TTC549 (cell line): ENCODE measurements around the gene DYNC1H1.
"Not testable (repeated sequence)": the region's sequence is repeated elsewhere in the genome, so short reads cannot be mapped to it uniquely, and the experiment has no call there.

Source experiments
- FAIRE-seq: peaks from 2 replicates; lab custom pipeline; 2012; peaks lifted over from hg19 to GRCh38; lab: Jason Lieb, UNC

The DYNC1H1 gene

DNA sequence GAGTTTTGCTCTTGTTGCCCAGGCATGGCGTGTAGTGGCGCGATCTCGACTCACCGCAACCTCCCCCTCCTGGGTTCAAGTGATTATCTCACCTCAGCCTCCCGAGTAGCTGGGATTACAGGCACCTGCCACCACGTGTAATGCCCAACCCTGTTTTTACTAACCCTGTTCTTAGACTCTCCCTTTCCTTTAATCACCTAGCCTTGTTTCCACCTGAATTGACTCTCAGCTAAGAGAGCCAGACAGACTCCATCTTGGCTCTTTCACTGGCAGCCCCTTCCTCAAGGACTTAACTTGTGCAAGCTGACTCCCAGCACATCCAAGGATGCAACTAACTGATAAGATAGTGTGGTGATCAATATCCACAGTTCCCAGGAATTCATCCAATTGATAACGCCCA, 100.2 kb downstream of the DYNC1H1 start:
- FAIRE-seq, result not testable (repeated sequence)

DNA sequence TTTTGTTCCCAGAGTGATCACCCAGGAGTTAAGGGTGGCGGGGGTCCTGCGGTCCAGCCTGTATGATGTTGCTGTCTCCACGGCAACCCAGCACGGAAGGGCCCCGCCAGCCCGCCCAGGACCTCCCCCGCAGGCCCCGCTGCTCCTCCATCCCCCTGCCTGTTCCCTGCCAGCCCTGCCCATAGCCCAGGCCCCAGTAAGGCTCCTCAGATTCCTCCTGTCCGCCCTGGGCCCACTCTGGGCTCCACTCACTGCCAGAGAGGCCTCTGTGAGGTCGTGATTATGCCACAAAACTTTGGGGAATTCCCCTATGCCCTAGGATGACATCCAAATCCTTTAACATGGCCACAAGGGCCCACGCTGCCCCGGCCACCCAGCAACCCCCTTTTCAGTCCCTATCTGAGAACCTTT, 101.7 kb downstream of the DYNC1H1 start:
- FAIRE-seq, result no peak

DNA sequence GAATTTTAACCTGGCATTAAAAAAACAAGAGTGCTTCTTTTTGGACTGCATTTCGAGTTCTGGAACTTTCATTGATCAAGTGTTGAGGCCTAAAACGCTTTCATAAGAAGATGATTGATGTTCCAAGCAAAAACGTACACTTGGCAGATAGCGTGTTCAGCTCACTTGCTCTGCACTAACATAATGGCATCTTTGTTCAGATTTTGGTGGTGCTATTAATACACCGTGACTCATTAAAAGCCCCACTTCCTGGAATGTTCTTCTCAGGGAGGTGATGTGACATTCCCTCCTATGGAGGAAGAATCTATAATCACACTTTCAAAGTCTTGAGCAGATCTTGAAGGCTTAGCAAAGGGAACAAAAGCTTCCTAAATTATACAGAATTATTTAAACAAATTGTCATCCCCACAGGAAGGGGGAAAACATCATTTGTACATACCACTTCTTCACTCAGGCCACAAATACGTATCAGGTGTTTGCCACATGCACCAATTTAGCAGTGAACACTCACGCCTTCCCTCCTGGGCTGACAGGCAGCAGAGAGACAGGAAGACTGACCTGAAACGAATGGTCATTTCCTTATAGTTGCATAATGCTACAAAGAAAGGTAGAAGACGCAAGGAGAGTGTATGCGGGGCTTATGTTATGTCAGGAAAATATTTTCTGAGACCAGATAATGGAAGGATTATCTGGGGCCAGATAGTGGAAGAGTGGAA, 107.1 kb downstream of the DYNC1H1 start:
- FAIRE-seq, result no peak

DNA sequence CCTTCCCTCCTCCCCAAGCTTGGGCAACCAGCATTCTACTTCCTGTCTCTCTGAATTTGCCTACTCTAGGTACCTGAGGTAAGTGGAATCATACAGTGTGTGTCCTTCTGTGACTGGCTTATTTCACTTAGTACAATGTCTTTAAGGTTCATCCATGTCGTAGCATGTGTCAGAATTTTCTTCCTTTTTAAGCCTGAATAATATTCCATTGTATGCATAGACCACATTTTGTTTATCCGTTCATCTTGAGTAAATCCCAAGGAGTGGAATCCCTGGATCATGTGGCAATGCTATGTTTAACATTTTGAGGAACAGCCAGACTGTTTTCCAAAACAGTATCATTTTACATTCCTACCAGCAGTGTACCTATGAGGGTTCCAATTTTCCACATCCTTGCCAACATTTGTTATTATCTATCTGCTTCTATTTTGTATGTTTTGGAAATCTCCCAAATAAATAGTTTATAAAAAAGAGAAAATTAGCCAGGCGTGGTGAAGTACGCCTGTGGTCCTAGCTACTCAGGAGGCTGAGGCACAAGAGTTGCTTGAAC, 110.1 kb downstream of the DYNC1H1 start:
- FAIRE-seq, result no peak

DNA sequence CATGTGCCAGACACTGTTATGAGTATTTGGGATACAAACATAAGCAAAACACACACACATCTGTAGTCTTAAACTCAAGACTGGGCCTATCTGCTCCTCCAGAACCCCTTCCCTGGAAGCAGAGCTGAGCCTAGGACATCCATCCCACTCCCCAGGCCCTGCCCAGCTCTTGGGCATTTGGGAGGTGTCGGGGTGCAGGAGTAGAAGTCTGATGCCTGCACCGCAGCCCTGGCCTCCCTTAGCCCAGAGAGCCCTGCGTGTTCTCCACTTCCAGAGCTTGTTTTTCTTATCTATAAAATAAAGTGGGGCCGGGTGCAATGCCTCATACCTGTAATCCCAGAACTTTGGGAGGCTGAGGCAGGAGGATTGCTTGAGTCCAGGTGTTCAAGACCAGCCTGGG, 110.8 kb downstream of the DYNC1H1 start:
- FAIRE-seq, result no peak

DNA sequence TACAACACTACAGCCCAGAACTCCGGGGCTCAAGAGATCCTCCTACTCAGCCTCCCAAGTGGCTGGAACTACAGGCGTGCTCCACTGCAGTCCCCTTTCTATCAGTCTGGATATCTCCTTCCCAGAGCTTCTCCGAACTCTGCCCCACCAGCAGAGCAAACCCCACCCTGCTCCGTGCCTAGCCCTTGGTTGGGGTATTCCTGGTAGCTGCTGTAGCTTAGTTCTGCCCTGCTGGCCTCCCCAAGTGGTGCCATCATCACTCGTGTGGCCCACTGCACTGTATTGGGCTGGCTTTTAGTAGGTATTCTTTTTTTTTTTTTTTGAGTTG, 113.0 kb downstream of the DYNC1H1 start:
- no peak for FAIRE-seq

DNA sequence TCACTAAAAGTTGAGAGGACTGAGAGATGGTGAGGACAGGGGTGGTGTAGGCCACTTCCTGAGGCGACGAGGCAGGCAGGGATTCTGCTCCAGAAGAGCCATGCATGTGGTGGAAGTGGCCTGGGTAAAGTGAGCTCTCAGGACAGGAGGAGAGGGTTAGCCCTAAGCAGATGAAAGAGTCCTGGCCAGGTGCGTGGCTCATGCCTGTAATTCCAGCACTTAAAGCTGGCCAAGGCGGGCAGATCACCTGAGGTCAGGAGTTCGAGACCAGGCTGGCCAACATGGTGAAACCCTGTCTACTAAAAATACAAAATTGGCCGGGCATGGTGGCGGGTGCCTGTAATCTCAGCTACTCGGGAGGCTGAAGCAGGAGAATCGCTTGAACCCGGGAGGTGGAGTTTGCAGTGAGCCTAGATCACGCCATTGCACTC, 114.0 kb downstream of the DYNC1H1 start:
- not testable (repeated sequence) for FAIRE-seq

DNA sequence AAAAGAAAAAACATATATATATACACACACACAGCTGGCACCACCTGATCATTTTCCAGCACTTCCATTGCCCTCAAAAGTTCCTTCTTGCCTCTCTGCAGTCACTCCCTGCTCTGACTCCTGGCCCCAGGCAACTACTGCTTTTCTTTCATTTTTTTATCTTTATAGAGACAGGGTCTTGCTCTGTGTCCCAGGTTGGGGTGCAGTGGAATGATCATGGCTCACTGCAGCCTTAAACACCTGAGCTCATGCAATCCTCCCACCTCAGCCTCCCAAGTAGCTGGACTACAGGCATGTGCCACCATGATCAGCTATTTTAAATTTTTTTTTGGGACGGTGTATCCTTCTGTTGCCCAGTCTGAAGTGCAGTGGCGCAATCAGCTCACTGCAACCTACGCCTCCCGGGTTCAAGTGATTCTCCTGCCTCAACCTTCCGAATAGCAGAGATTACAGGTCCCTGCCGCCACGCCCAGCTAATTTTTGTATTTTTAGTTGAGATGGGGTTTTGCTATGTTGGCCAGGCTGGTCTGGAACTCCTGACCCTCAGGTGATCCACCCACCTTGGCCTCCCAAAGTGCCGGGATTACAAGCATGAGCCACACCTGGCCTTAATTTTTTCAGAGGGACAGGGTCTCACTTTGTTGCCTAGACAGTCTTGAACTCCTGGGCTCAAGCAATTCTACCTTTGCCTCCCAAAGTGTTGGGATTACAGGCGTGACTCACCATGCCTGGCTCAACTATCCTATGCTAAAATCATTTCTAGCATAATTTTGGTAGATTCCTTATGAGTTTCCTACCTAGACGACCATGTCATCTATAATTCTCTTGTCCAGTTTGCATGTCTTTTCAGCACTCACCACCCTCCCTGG, 114.7 kb downstream of the DYNC1H1 start:
- FAIRE-seq, result no peak

DNA sequence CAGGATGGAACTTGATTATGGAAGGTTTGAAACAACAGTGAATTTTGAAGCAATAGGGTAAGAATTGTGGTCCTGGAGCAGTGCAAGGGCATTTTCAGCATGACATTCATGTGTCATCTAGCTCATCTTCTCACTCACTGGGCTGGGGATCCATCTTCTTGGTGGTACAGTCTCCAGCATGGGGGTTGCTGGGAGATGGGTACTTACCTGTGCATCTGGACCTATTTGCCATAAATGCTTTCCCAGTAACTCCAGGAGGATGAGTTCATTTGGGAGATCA, 115.3 kb downstream of the DYNC1H1 start:
- FAIRE-seq, result no peak

DNA sequence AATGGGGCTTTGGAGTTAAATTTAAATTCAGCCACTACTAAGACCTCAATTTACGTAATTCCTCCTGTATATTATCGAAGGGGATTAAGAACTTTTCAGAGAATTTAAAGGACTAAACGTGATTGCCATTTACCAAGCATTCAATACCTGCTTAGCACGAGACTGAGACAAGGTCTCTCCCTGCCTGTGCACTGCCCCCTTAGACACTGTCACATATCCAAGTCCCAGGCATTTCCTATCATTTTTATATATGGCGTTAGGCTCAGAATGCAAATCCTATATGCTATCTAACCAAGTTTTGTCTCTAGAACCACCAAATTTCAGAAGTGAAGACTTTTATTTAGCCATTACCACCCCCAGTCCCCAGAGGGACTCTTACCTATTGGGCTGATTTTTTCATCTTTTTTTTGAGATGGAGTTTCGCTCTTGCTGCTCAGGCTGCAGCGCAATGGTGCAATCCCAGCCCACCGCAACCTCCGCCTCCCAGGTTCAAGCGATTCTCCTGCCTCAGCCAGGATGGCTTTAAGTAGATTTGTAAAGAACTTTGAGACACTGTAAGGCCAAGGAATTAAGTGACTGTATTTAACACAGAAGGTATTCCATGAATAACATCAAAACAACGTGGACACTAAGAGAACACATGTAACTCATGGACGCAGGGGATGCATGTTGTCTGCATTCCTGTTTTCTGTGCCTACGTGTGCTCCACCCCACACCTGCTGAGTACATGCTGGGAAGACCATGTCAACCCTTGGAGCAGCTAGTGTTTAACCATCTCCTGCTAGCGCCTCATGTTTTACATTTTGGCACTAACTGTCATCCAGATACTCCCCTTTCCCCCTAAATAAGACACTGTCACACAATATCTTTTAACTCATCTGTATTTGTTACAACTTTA, 116.1 kb downstream of the DYNC1H1 start:
- no peak for FAIRE-seq

DNA sequence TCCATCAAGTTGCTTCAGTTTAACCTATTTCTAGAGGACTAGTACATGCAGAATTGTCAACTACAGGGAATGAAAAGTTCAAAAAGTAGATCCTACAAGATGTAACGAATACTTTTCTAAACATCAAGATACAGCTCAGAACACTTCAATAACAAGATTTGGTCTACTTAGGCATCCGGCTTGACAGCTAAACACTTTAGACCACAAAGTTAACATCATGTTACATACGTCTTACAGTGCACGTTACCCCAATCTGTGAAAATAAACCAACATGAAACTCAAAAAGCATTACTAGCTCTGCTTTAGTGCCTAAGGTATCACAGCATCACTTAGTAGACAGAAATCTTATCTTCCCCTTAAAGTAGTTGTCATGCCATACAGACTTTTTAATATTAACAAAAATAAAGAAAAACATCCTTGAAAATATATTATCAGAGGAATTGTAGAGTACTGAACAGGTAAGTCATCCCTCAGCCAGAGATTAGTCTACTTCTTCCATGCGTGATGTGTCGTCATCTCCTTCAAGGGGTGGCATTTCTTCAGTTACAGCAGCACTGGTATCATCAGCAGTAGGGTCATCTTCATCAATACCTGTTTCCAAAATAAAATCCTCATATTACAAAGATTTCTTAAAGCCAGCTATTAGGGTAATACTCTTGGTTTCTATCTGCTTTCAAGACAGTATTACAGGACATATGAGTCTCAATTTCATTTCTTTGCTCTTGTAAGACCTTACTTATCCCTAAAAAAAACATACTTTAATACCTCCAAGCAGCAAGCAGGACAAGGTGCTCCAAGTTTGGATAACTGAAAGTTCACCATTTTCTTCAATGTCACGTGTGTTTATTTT, 117.1 kb downstream of the DYNC1H1 start:
- FAIRE-seq, result no peak

DNA sequence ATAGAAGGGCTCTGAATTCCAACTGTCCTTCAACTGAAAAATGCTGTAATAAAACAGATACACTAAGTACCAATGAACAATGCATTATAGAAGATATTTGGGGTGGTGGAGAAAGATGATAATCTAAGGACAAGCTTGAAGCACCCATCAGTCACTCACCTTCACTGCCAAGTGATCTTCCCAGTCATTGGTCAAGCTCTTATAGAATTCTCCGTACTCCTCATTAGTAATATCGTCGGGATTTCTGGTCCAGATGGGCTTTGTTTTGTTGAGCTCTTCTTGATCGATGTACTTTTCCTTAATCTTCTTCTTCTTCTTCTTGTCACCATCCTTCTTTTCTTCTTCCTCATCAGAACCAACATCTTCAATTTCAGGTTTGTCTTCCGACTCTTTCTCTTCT, 120.1 kb downstream of the DYNC1H1 start:
- not testable (repeated sequence) for FAIRE-seq

DNA sequence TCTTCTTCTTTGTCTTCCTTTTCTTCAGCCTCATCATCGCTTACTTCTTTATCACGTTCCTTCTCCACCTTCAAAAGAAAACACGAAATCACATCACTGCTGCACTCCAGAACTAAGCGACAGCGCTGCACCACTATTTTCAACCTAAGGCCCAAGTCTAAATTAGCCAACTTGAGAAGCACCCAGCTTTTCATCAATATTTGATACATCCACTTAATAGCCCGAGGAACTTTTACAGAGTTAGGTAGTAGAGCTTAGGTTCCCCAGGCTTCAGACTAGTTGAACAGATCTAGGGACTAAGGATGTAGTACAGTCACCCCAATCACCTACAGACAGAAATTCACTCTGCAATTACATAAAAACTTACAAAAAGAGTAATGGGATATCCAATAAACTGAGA, 120.6 kb downstream of the DYNC1H1 start:
- no peak for FAIRE-seq

DNA sequence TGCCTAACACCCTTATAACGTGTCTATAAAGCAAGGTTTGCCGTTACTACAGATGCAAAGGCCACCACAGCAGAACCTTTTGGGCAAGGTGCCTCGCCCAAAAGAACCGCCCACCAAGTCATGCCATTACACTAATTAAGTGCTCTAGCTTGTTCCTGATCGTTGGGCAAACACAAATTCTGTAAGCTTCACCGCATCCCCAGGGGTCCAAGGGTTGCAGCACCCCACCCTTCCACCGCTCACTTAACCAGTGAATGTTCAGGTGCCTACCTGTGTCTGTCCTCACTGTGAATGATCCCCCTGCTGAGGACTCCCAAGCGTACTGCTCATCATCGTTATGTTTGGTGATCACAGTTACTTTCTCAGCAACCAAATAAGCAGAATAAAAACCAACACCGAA, 121.1 kb downstream of the DYNC1H1 start:
- FAIRE-seq, result no peak

DNA sequence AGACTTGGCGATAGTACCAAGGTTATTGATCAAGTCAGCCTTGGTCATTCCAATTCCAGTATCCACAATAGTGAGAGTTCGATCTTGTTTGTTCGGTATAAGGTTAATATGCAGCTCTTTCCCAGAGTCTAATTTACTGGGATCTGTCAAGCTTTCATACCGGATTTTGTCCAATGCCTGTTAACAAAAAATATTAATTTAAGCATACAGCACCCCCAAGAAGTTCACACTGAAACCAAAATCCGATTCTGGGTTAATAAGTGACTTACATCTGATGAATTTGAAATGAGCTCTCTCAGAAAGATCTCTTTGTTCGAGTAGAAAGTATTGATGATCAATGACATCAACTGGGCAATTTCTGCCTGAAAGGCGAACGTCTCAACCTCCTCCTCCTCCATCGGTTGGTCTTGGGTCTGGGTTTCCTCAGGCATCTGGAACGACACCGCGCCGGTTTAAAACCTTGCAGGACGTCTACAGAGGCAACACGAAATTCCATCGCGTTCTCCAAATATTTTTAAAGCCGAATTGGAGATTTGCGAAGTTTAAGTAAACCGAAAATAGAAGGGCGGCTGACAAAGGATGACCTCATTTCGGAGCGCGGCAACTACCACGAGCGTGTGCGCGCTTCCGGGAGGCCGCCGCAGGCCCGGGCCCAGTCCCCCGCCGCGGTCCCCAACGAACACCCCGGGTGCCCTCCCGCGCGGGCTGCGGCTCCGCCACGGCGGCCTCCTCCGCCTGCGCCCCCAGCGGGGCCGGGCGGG, 121.8 kb downstream of the DYNC1H1 start:
- FAIRE-seq, result no peak

DNA sequence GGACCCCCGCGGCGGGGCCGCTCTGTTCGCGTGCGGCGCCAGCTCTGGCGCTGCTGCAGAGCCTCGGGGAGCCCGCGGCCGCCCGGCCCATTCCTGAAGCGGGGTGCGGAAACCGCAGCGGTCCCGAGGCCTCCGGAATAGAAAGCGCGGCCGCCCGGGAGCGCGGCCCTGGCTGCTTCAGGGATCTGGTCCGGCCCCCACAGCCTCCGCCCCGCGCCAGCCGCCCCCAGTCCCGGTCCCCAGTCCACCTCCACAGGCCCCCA, 122.3 kb downstream of the DYNC1H1 start:
- no peak for FAIRE-seq

DNA sequence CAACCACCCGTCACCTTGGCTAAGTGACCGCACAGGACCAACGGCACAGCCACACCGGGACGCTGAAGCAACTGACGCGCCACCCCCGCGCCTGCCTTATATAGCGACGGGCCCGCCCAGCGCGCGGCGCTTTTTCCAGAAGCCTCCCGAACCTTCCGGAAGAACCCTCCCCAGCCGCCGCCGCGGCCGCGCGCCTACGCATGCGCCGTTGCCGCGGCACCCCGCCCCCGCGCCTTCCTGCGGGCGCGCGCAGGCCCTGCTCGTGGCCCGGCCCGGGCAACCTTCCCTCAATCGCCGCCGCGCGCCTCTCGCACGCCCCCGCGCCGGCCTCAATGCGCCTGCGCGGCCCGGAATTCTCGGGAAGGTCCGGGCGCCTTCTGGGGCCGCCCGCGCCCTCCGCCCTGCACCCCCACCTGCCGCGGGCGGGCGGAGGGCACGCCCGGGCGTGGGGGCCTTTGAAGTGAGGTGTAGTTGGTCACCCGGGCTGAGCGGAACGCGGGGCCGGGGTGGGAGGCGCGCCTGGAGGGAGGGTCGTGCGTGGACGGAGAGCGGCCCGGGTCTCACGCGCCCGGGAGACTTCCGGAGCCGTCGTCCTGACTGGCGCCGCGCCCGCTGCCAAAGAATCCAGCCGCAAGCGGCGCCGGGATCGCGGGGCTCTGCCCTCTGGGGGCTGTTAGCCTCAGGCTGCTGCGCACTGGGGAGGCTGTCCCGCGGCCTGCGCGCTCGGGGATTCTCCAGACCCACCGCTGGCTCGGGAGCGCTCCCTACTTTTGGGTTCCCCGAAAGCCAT, 122.8 kb downstream of the DYNC1H1 start, which contains the start of gene HSP90AA1:
HSP90AA1 (minus strand) TSS at position 73 of the 790 bp plus-strand sequence. CDS start 666 bp downstream, outside the sequence.
- FAIRE-seq, result no peak

DNA sequence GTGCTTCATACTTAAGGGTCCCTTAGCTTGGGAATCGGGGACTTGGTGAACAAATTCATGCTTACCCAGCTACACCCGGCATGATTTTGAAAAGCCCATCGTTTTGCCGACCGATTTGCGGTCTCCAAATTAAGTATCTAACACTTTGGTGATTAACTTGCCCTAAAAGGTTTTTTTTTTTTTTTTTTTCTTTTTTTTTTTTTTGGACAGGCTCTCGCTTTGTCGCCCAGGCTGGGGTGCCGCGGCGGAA, 123.3 kb downstream of the DYNC1H1 start:
- FAIRE-seq, result no peak

DNA sequence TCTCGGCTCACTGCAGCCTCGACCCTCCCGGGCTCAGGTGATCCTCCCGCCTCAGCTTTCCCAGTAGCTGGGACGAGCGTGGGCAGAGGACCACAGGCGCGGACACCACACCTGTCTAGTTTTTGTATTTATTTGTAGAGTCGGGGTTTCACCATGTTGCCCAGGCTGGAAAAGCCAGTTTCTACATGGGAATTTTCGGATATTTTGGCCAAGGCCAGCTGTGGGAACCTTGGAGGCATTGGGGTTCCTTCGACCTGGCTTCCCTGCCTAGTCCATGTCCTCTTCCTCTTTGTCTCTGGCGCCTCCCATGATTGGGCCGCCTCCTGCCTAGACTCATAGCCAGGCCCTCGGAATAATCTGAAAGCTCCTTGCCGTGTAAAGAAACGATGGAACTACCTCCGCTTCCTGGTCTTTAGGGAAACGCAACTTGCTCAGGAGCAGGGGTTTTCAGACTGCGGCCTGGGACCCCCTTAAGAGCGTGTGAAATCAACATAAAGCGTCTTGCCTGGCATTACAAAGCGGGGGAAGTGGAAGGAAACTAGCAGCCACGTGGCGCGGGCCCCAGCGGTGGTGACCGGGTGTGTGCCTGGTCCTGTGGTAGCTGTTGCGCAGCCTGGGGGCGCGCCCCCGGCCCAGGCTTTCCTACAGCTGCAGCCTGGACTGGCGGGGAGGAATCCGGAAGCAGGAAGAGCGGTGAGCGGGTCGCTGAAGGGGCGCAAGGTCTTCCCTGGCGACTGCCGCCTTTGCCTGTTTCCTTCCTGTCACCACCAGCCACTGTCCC, 123.8 kb downstream of the DYNC1H1 start:
- FAIRE-seq, result no peak
